IPS-20b (cell line): Measurements from ENCODE around the gene GFER.
"Not testable (repeated sequence)": the region's sequence is repeated elsewhere in the genome, so short reads cannot be mapped to it uniquely, and the experiment has no call there.

ENCODE experiments used
- H3K27ac ChIP-seq: one replicate; pipeline ENCODE4 v1.5.1; 2013; ENCODE audit warnings: low read length
- H3K27me3 ChIP-seq: 2 replicates; pipeline ENCODE4 v1.6.1; 2013; ENCODE audit warnings: mild to moderate bottlenecking, low read length, inconsistent platforms; ENCODE audit not compliant: insufficient read depth
- H3K36me3 ChIP-seq: 2 replicates; pipeline ENCODE4 v1.6.1; 2013; ENCODE audit warnings: low read depth, mild to moderate bottlenecking, inconsistent platforms, low read length, moderate library complexity; ENCODE audit not compliant: insufficient read depth
- H3K4me1 ChIP-seq: 2 replicates; pipeline ENCODE4 v1.6.1; 2013; ENCODE audit warnings: mild to moderate bottlenecking, control low read depth, inconsistent platforms, low read length, moderate library complexity; ENCODE audit not compliant: insufficient read depth
- H3K4me3 ChIP-seq: 2 replicates; pipeline ENCODE4 v1.5.1; 2013; ENCODE audit warnings: mild to moderate bottlenecking, low read length, inconsistent platforms
- H3K9ac ChIP-seq: 2 replicates; pipeline ENCODE4 v1.6.1; 2013; ENCODE audit warnings: low read depth, mild to moderate bottlenecking, inconsistent platforms, low read length, moderate library complexity
- H3K9me3 ChIP-seq: 2 replicates; pipeline ENCODE4 v1.6.1; 2013; ENCODE audit warnings: mild to moderate bottlenecking, low read depth, low read length, inconsistent platforms; ENCODE audit not compliant: insufficient read depth

GFER gene

DNA sequence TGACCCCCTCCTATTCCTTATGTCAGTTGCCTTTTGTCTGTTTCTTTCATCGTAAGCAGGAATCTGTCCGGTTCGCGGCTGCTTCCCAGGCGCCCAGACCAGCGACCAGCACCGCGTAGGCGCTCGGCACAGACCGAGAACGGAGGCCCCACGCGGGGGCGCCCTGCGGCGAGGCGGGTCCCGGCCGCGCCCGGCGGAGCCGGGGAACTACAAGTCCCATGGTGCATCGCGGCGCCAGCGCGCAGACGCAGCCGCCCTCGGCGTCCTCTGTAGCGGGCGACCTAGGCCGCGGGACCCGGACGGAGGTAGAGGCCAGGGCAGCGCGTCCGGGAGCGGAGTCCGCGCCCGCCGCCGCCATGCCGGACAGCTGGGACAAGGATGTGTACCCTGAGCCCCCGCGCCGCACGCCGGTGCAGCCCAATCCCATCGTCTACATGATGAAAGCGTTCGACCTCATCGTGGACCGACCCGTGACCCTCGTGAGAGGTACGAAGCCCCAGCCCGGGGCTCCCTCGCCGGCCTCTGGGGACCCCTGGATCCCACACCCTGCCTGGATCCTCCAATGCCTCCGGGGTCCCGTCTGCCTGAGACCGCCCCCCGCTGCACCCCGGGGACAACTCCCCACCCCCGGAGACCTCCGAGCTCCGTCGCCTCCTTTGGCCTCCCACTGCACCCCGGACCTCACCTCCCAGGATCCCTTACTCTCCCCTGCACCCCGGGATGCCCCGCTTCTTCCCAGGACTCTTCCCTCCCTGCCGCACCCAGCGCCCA, 24.5 kb upstream of the GFER start, which contains the start of gene NDUFB10:
TSS of gene NDUFB10 (plus strand) at position 270 of the 771 bp plus-strand sequence. CDS start at position 357, 87 bp downstream.
- peak within 1 kb of the TSS; percentile 87 for H3K4me3 ChIP-seq
- peaks cover 33% of the 10 kb centered on the region for H3K36me3 ChIP-seq
- peak within 1 kb of the TSS; percentile 96; the same call in 1 of the 2 replicates for H3K9ac ChIP-seq
- peaks cover 5% of the 10 kb centered on the region; the same call in 1 of the 2 replicates for H3K27me3 ChIP-seq
- H3K27ac ChIP-seq: peak within 1 kb of the TSS; percentile 83
- no peaks in the 10 kb centered on the region for H3K9me3 ChIP-seq
- H3K4me1 ChIP-seq: peaks cover 8% of the 10 kb centered on the region; the same call in 1 of the 2 replicates

DNA sequence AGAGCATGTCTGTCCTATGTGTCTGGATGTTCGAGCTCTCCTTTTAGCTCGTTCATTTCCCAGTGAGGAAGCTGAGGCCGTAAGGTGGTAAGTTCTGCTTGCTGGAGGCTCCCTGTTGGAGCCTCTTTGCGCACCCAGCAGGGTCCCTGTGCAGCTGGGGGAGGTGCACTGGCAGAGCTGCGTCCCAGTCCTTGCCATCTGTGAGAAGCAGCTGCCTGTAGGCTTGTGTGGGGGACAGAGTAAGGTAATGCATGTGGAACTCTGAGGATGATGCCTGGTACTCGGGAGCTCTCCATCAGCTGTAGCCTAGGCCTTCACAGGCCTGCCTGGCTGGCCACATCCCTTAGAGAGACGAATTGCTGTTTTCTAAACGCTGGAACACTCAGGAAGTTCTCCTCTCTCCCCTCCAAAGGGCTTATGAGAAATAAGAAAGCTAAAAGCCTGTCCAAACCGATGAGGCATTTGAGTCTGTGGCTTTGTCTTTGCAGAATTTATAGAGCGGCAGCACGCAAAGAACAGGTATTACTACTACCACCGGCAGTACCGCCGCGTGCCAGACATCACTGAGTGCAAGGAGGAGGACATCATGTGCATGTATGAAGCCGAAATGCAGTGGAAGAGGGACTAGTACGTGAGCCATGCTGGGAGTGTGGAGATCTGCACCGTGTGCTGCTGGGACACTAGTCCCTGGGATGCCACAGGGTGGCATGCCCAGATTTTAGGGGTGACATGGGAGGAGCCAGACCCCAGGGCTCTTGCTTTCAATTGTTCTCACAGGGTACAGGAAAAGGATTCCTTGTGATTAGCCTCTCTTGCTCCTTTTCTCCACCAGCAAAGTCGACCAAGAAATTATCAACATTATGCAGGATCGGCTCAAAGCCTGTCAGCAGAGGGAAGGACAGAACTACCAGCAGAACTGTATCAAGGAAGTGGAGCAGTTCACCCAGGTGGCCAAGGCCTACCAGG, 23.0 kb upstream of the GFER start:
- H3K4me1 ChIP-seq: peaks cover 8% of the 10 kb centered on the region; the same call in 1 of the 2 replicates
- peak overlapping the region; percentile 96; the same call in 1 of the 2 replicates for H3K9ac ChIP-seq

GRCh38 chr16:1961651-1962067, 22.3 kb upstream of the GFER start:
- Histone ChIP-seq H3K9ac (peak overlapping the region; percentile 99; the same call in 1 of the 2 replicates), H3K4me1 (peaks cover 8% of the 10 kb centered on the region; the same call in 1 of the 2 replicates), H3K27me3 (peaks cover 5% of the 10 kb centered on the region; the same call in 1 of the 2 replicates), H3K27ac (no peak overlapping the region), H3K36me3 (peaks cover 33% of the 10 kb centered on the region), H3K9me3 (no peaks in the 10 kb centered on the region), H3K4me3 (peak overlapping the region; percentile 10; the same call in 1 of the 2 replicates)

More for the DNA sequence above, 23.0 kb upstream of the GFER start:
- no peaks in the 10 kb centered on the region for H3K9me3 ChIP-seq
- peak overlapping the region; percentile 87 for H3K4me3 ChIP-seq
- H3K36me3 ChIP-seq: peaks cover 33% of the 10 kb centered on the region
- H3K27ac ChIP-seq: no peak overlapping the region
- H3K27me3 ChIP-seq: peaks cover 5% of the 10 kb centered on the region; the same call in 1 of the 2 replicates

GRCh38 chr16:1962161-1963153, 21.5 kb upstream of the GFER start:
- peak overlapping the region; percentile 99 for H3K9ac ChIP-seq
- not testable (repeated sequence) for H3K27ac ChIP-seq

GRCh38 chr16:1963806-1964505, 20.0 kb upstream of the GFER start:
- Histone ChIP-seq H3K9me3 (no peaks in the 10 kb centered on the region), H3K4me1 (peaks cover 7% of the 10 kb centered on the region; the same call in 1 of the 2 replicates), H3K4me3 (peak overlapping the region; percentile 92), H3K9ac (peak overlapping the region; percentile 99), H3K27ac (peak overlapping the region; percentile 66), H3K36me3 (peaks cover 33% of the 10 kb centered on the region), H3K27me3 (peaks cover 1% of the 10 kb centered on the region; the same call in 1 of the 2 replicates)

More at GRCh38 chr16:1962161-1963153, 21.5 kb upstream of the GFER start:
- not testable (repeated sequence) for H3K27me3 ChIP-seq, H3K4me1 ChIP-seq, H3K9me3 ChIP-seq
- H3K36me3 ChIP-seq: peaks cover 33% of the 10 kb centered on the region
- peak overlapping the region; percentile 92 for H3K4me3 ChIP-seq

- Histone ChIP-seq H3K4me3 (peak within 1 kb of the TSS; percentile 92), H3K9me3 (no peaks in the 10 kb centered on the region), H3K36me3 (peaks cover 33% of the 10 kb centered on the region), H3K27ac (peak within 1 kb of the TSS; percentile 81), H3K4me1 (peaks cover 5% of the 10 kb centered on the region; the same call in 1 of the 2 replicates), H3K9ac (peak within 1 kb of the TSS; percentile 99), H3K27me3 (no peaks in the 10 kb centered on the region)
These were observed 19.2 kb upstream of the GFER start, which contains the start of gene RPS2 for GRCh38 chr16:1964506-1965395. TSS of gene RPS2 (minus strand) at chr16:1964826. CDS start at chr16:1964625, 201 bp downstream.

GRCh38 chr16:1965396-1966001, 18.5 kb upstream of the GFER start:
- Histone ChIP-seq H3K4me3 (peak overlapping the region; percentile 92), H3K27ac (peak overlapping the region; percentile 81), H3K36me3 (peaks cover 33% of the 10 kb centered on the region), H3K9ac (peak overlapping the region; percentile 99), H3K27me3 (no peaks in the 10 kb centered on the region), H3K4me1 (peaks cover 5% of the 10 kb centered on the region; the same call in 1 of the 2 replicates), H3K9me3 (no peaks in the 10 kb centered on the region)

GRCh38 chr16:1966460-1966859, 17.5 kb upstream of the GFER start, which contains the start of gene RNF151:
TSS of gene RNF151 (plus strand) at chr16:1966856. CDS start at chr16:1966882, 26 bp downstream.
- peaks cover 5% of the 10 kb centered on the region; the same call in 1 of the 2 replicates for H3K4me1 ChIP-seq
- no peaks in the 10 kb centered on the region for H3K27me3 ChIP-seq
- H3K27ac ChIP-seq: no peak within 1 kb of the TSS
- H3K9ac ChIP-seq: peak within 1 kb of the TSS; percentile 99; the same call in 1 of the 2 replicates
- peaks cover 28% of the 10 kb centered on the region for H3K36me3 ChIP-seq
- peak within 1 kb of the TSS; percentile 92 for H3K4me3 ChIP-seq
- no peaks in the 10 kb centered on the region for H3K9me3 ChIP-seq
